Activated B cell treated with CpG ODN at 0.5 μM for 24 hours (primary cell): Measurements from ENCODE around the gene OSTN. TPM values are rescaled to one million over a fixed set of nuclear protein-coding genes. Genes with fewer than 3 reads are reported as not detected.
A peak's percentile ranks its signal among the peaks of the same experiment; 100 is the strongest.

Experiments
- ATAC-seq: fragments of 200-7000 bp; cut with Tn5 transposase; one replicate; pipeline ENCODE4 v1.10.0; 2021; ENCODE audit warnings: low read depth, mild to moderate bottlenecking, moderate library complexity
- CTCF ChIA-PET: fragments of 350-600 bp; sonication (Branson Sonifier 250); formaldehyde crosslinking; loops from one replicate; lab custom pipeline; 2021; ENCODE audit warnings: antibody characterized with exemption; lab: Charles Lee
- POLR2A ChIA-PET: fragments of 350-600 bp; sonication (Branson Sonifier 250); formaldehyde crosslinking; loops from one replicate; lab custom pipeline; 2021; ENCODE audit warnings: antibody characterized with exemption; lab: Charles Lee
- DNase-seq: peaks from one replicate; pipeline ENCODE4 v3.0.0; 2022
- H3K27ac Mint-ChIP-seq: one replicate; pipeline ENCODE4 v1.8.0; 2020; ENCODE audit warnings: mixed read lengths
- H3K27me3 Mint-ChIP-seq: one replicate; pipeline ENCODE4 v1.8.0; 2021; ENCODE audit warnings: mixed read lengths
- H3K36me3 Mint-ChIP-seq: one replicate; pipeline ENCODE4 v1.8.0; 2021; ENCODE audit warnings: low read depth, mixed read lengths
- H3K4me1 Mint-ChIP-seq: one replicate; pipeline ENCODE4 v1.8.0; 2021; ENCODE audit warnings: mixed read lengths
- H3K4me3 Mint-ChIP-seq: one replicate; pipeline ENCODE4 v1.8.0; 2020; ENCODE audit warnings: mild to moderate bottlenecking, mixed read lengths
- H3K9me3 Mint-ChIP-seq: one replicate; pipeline ENCODE4 v1.8.0; 2020; ENCODE audit warnings: mixed read lengths
- intact Hi-C: fragments of 100-400 bp; cut with micrococcal nuclease; formaldehyde crosslinking; loops from one replicate; pipeline ENCODE4 v1.15.1; 2024
- total RNA-seq: library from RNA; stranded (reverse); gene quantifications from 2 replicates; pipeline ENCODE4 v1.2.3, GENCODE V29; 2022
- TF ChIP-seq, protein P1 (sequence below): fragments of 200-600 bp; IDR thresholded peaks from one replicate; pipeline ENCODE4 v1.8.0; 2022; ENCODE audit warnings: antibody characterized with exemption, mild to moderate bottlenecking

OSTN gene
- total RNA-seq, 1 donor from 2014 or later: not detected

- H3K4me3 Mint-ChIP-seq: peak overlapping the region; percentile 6
- H3K9me3 Mint-ChIP-seq: no peaks in the 10 kb centered on the region
These were observed 95.2 kb downstream of the OSTN start for GRCh38 chr3:191294291-191294690.

GRCh38 chr3:191296041-191296541, 97.0 kb downstream of the OSTN start:
- POLR2A ChIA-PET: interaction anchor here (0.6 to 2.3 kb wide), 3 partner anchors 25 to 38 kb away, joined by 4 to 13 read pairs (median 4); partner anchors contain the start of genes CCDC50 and UTS2B
- CTCF ChIA-PET: interaction anchor here (1.5 kb wide), 1 partner anchor 52 kb away, joined by 6 read pairs; no protein-coding TSS in a partner anchor
- H3K27ac Mint-ChIP-seq: no peak overlapping the region

More at GRCh38 chr3:191294291-191294690, 95.2 kb downstream of the OSTN start:
- H3K36me3 Mint-ChIP-seq: no peaks in the 10 kb centered on the region
- H3K27me3 Mint-ChIP-seq: no peaks in the 10 kb centered on the region
- intact Hi-C loops: no loop called here
- ATAC-seq: no peak
- peaks cover 39% of the 10 kb centered on the region for H3K4me1 Mint-ChIP-seq
- TF ChIP-seq, protein P1, sequence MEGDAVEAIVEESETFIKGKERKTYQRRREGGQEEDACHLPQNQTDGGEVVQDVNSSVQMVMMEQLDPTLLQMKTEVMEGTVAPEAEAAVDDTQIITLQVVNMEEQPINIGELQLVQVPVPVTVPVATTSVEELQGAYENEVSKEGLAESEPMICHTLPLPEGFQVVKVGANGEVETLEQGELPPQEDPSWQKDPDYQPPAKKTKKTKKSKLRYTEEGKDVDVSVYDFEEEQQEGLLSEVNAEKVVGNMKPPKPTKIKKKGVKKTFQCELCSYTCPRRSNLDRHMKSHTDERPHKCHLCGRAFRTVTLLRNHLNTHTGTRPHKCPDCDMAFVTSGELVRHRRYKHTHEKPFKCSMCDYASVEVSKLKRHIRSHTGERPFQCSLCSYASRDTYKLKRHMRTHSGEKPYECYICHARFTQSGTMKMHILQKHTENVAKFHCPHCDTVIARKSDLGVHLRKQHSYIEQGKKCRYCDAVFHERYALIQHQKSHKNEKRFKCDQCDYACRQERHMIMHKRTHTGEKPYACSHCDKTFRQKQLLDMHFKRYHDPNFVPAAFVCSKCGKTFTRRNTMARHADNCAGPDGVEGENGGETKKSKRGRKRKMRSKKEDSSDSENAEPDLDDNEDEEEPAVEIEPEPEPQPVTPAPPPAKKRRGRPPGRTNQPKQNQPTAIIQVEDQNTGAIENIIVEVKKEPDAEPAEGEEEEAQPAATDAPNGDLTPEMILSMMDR: no peak
- CTCF ChIA-PET: interaction anchor here (1.1 kb wide), 1 partner anchor 49 kb away, joined by 3 read pairs; no protein-coding TSS in a partner anchor
- no peak overlapping the region for H3K27ac Mint-ChIP-seq
- POLR2A ChIA-PET: interaction anchor here (0.6 to 1.4 kb wide), 5 partner anchors 32 to 50 kb away, joined by 3 to 9 read pairs (median 4); partner anchors contain the start of genes CCDC50 and UTS2B
- no peak for DNase-seq

DNA sequence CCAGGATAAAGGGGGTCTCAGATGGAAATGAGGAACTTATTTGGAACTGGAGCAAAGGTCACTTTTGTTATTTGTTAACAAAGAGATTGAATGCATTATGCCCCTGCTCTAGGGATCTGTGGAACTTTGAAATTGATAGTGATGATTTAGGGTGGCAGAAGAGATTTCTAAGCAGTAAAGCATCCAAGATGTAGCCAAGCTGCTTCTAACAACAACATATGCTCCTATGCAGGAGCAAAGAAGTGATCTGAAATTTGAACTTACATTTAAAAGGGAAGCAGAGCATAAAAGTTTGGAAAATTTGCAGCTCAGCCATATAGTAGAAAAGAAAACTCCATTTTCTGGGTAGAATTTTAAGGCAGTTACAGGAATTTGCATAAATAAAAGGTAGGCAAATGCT, 99.8 kb downstream of the OSTN start:
- no peak for DNase-seq
- H3K36me3 Mint-ChIP-seq: peaks cover 2% of the 10 kb centered on the region
- intact Hi-C loops: no loop called here
- ChIA-PET POLR2A (interaction anchor here (0.6 to 1.7 kb wide), 4 partner anchors 30 to 67 kb away, joined by 3 to 6 read pairs (median 5); partner anchors contain the start of gene CCDC50), CTCF (interaction anchor here (1.7 kb wide), 1 partner anchor 54 kb away, joined by 3 read pairs; no protein-coding TSS in a partner anchor)
- H3K27ac Mint-ChIP-seq: no peak overlapping the region
- H3K4me3 Mint-ChIP-seq: peak overlapping the region; percentile 32
- H3K4me1 Mint-ChIP-seq: peaks cover 30% of the 10 kb centered on the region
- H3K9me3 Mint-ChIP-seq: peaks cover 5% of the 10 kb centered on the region
- H3K27me3 Mint-ChIP-seq: no peaks in the 10 kb centered on the region
- TF ChIP-seq, protein P1: no peak
- no peak for ATAC-seq

More at GRCh38 chr3:191296041-191296541, 97.0 kb downstream of the OSTN start:
- H3K4me3 Mint-ChIP-seq: no peak overlapping the region
- H3K36me3 Mint-ChIP-seq: peaks cover 2% of the 10 kb centered on the region
- DNase-seq (no peak), ATAC-seq (peak; percentile 77)
- TF ChIP-seq, protein P1: no peak
- H3K4me1 Mint-ChIP-seq: peaks cover 34% of the 10 kb centered on the region
- H3K27me3 Mint-ChIP-seq: no peaks in the 10 kb centered on the region
- peaks cover 5% of the 10 kb centered on the region for H3K9me3 Mint-ChIP-seq
- intact Hi-C loops: loop anchor here (1.0 kb wide), 3 partner anchors 27 to 50 kb away; partner anchors contain the start of gene CCDC50

DNA sequence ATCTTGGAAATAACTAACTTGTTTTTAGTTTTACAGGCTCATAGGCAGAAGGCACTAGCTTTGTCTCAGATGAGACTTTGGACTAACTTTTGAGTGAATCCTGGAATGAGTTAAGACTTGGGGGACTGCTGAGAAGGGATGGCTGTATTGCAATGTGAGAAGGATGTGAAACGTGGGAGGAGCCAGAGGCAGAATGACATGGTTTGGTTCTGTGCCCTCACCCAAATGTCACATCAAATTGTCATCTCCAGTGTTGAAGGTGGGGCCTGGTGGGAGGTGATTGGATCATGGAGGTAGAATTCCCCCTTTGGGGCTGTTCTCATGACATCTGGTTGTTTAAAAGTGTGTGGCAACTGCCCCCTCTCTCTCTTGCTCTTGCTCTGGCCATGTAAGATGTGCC, 101.4 kb downstream of the OSTN start:
- CTCF ChIA-PET: interaction anchor here (1.7 kb wide), 1 partner anchor 56 kb away, joined by 3 read pairs; no protein-coding TSS in a partner anchor

More for the DNA sequence above, 101.4 kb downstream of the OSTN start:
- peak; percentile 49 for ATAC-seq
- intact Hi-C loops: loop anchor here (2.0 kb wide), 1 partner anchor 58 kb away; no protein-coding TSS in a partner anchor
- no peak for DNase-seq
- peak overlapping the region; percentile 73 for H3K4me3 Mint-ChIP-seq
- peaks cover 2% of the 10 kb centered on the region for H3K36me3 Mint-ChIP-seq
- H3K4me1 Mint-ChIP-seq: peaks cover 31% of the 10 kb centered on the region
- H3K27me3 Mint-ChIP-seq: no peaks in the 10 kb centered on the region
- H3K27ac Mint-ChIP-seq: peak overlapping the region; percentile 97
- TF ChIP-seq, protein P1: no peak
- H3K9me3 Mint-ChIP-seq: peaks cover 5% of the 10 kb centered on the region
- POLR2A ChIA-PET: interaction anchor here (0.8 to 2.0 kb wide), 15 partner anchors 8 to 59 kb away, joined by 3 to 33 read pairs (median 4); partner anchors contain the start of genes CCDC50 and UTS2B
